ENCODE measurements around the gene LEPR. TPM values are rescaled to one million over a fixed set of nuclear protein-coding genes. Genes with fewer than 3 reads are reported as not detected.

The LEPR gene
- total and polyA plus RNA-seq, 12 donors, result 3.8 to 16.2 (median 6.8) TPM

DNA sequence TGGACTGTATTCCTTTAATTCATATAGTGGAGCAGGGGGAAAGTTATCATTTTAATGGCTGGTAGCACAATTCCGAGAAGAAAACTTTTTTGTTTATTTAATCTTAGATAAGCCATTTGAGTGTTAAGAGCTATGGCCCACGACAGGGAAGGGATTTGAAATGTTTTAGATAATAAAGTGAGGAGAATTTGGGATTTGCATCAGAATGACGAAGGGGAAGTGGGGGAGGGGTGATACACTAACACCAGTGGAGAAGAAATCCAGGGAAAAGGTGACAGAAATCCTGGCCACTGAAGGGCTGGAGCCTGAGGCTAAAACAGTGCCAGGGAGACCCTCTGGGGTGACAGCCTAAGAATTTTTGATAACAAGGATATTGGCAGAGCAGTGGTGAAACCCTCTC lies 21.0 kb downstream of the LEPR start:
- DNase-seq, result no peak
- no peaks in the 10 kb centered on the region for H3K36me3 ChIP-seq (replicated peaks in 1 of 2)

DNA sequence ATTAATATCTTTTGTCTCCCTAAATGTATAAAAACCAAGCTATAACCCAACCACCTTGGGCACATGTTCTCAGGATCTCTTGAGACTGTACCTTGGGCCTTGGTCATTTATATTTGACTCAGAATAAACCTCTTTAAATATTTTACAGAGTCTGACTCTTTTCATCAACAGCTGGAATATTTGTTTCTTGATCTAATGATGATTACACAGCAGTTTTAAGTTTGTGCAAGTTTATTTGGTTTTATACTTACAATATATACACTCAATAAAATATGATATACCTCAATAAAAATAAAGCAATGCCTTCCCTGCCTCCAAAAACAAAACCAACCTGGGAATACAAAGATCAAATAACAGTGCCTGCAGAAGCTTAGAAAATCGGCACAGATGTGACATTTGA lies 22.0 kb downstream of the LEPR start:
- H3K27me3 ChIP-seq, result no peaks in the 10 kb centered on the region
- no peaks in the 10 kb centered on the region for H3K36me3 ChIP-seq (replicated peaks in 1 of 2)
- TF ChIP-seq, protein P1, sequence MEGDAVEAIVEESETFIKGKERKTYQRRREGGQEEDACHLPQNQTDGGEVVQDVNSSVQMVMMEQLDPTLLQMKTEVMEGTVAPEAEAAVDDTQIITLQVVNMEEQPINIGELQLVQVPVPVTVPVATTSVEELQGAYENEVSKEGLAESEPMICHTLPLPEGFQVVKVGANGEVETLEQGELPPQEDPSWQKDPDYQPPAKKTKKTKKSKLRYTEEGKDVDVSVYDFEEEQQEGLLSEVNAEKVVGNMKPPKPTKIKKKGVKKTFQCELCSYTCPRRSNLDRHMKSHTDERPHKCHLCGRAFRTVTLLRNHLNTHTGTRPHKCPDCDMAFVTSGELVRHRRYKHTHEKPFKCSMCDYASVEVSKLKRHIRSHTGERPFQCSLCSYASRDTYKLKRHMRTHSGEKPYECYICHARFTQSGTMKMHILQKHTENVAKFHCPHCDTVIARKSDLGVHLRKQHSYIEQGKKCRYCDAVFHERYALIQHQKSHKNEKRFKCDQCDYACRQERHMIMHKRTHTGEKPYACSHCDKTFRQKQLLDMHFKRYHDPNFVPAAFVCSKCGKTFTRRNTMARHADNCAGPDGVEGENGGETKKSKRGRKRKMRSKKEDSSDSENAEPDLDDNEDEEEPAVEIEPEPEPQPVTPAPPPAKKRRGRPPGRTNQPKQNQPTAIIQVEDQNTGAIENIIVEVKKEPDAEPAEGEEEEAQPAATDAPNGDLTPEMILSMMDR (IDR thresholded peaks at IDR 0.05), result no peak
- TF ChIP-seq POLR2A (IDR thresholded peaks at IDR 0.05), result no peak
- no peak overlapping the region for H3K4me3 ChIP-seq
- H3K4me1 ChIP-seq (replicated peaks in 1 of 2), result peaks cover 0 to 9% of the 10 kb centered on the region in 2 donors
- intact Hi-C loops (cut with DNase I), result no loop called here
- H3K9me3 ChIP-seq (replicated peaks in 1 of 3), result no peaks in the 10 kb centered on the region
- 90 to 98% (median 94%) methylated on average over 1 of the region's 1 CpG for WGBS, 4 donors
- no peak overlapping the region for H3K27ac ChIP-seq
- DNase-seq, result no peak

More for the DNA sequence above, 21.0 kb downstream of the LEPR start:
- TF ChIP-seq POLR2A (IDR thresholded peaks at IDR 0.05), result no peak
- TF ChIP-seq, protein P1 (IDR thresholded peaks at IDR 0.05), result no peak
- 68 to 79% (median 72%) methylated on average over 3 of the region's 3 CpGs for WGBS, 4 donors
- Histone ChIP-seq H3K4me3 (no peak overlapping the region), H3K4me1 (replicated peaks in 1 of 2) (peaks cover 0 to 9% of the 10 kb centered on the region in 2 donors), H3K27me3 (no peaks in the 10 kb centered on the region), H3K9me3 (replicated peaks in 1 of 3) (no peaks in the 10 kb centered on the region), H3K27ac (no peak overlapping the region)
- intact Hi-C loops (cut with DNase I), result no loop called here

DNA sequence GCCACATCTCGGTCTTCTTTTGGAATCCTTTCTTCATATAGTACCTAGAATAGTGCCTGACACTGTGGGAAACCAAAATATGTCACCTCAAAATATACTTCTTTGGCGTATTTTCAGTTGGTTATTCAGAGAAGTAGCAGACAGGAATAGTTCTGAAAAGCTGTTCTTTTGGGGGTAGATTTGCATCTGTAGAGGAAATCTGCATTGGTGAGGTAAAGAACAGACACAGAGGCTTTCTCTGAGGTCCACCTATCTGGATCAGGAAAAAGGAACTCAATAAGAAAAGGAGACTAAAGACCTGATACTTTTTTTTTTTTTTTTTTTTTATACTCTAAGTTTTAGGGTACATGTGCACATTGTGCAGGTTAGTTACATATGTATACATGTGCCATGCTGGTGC lies 23.2 kb downstream of the LEPR start:
- H3K36me3 ChIP-seq (replicated peaks in 1 of 2), result no peaks in the 10 kb centered on the region
- no peak overlapping the region for H3K27ac ChIP-seq
- no peak overlapping the region for H3K4me3 ChIP-seq
- peaks cover 0 to 9% of the 10 kb centered on the region in 2 donors for H3K4me1 ChIP-seq (replicated peaks in 1 of 2)
- intact Hi-C loops (cut with DNase I), result no loop called here
- 88 to 93% (median 91%) methylated on average over 2 of the region's 2 CpGs for WGBS, 4 donors
- DNase-seq, result no peak
- TF ChIP-seq, protein P1 (IDR thresholded peaks at IDR 0.05), result no peak
- no peak for TF ChIP-seq POLR2A (IDR thresholded peaks at IDR 0.05)
- H3K9me3 ChIP-seq (replicated peaks in 1 of 3), result no peaks in the 10 kb centered on the region
- no peaks in the 10 kb centered on the region for H3K27me3 ChIP-seq

DNA sequence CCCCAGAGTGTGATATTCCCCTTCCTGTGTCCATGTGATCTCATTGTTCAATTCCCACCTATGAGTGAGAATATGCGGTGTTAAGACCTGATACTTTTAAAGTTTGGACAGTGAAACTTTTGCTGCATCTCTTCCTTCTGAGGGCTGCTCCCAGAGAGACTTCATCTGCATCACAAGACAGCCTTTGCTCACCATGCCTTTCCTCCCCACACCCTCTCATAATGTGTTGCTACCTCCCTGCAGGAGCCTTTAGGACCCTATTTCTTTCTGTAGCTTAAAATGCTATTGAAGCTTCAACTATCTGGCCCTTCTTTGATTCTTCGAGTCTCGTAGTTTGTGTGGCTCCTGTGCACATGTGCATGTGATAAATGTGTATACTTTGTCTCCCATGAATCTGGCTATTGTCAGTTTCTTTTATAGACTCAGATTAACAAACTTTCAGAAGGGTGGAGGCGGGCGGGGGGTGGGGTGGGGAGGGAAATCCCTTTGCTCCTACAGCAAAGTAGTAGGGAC lies 23.7 kb downstream of the LEPR start:
- DNase-seq, result no peak
- H3K27me3 ChIP-seq, result no peaks in the 10 kb centered on the region
- peaks cover 0 to 9% of the 10 kb centered on the region in 2 donors for H3K4me1 ChIP-seq (replicated peaks in 1 of 2)
- TF ChIP-seq, protein P1 (IDR thresholded peaks at IDR 0.05), result no peak
- TF ChIP-seq POLR2A (IDR thresholded peaks at IDR 0.05), result no peak
- H3K4me3 ChIP-seq, result no peak overlapping the region
- 84 to 92% (median 88%) methylated on average over 4 to 5 of the region's 5 CpGs for WGBS, 4 donors
- no peak overlapping the region for H3K27ac ChIP-seq
- intact Hi-C loops (cut with DNase I), result no loop called here
- H3K9me3 ChIP-seq (replicated peaks in 1 of 3), result no peaks in the 10 kb centered on the region
- H3K36me3 ChIP-seq (replicated peaks in 1 of 2), result no peaks in the 10 kb centered on the region

Data from adrenal gland (tissue), 12 donors.